ENCODE measurements around the gene LGALS7.

Gene LGALS7

DNA sequence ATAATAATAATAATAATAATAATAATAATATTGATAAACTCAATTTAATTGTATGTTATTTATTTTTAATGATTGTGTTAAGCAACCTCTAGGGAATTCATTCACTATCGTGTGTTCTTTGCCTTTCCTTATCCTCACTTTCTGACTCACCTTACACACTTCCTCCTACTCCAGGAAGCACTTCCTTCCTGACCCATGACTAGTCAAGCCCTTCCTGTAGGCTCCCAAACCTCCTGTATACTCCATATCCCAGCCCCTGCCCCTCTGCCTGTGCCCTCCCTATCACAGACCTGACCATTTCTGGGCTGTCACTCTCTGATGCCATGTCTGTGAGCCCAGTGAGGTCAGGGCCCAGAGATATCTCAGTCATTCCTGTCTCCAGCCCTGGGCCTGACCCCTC, 31.9 kb upstream of the LGALS7 start:
- no peak overlapping the region for H3K9ac ChIP-seq (ENCODE audit: low read length)
- H4K20me1 ChIP-seq (ENCODE audit: insufficient read depth, low read length) = no peaks in the 10 kb centered on the region
- H3K4me2 ChIP-seq (ENCODE audit: low read length) = no peak overlapping the region
- no peaks in the 10 kb centered on the region for H3F3A ChIP-seq (ENCODE audit: insufficient read depth, low read length)
- no peak overlapping the region for H3K4me3 ChIP-seq (ENCODE audit: low read depth, low read length, poor library complexity, severe bottlenecking)
- no peak for TF ChIP-seq EZH2 (IDR thresholded peaks at IDR 0.05; ENCODE audit: borderline replicate concordance, low read length)
- TF ChIP-seq, protein P1, sequence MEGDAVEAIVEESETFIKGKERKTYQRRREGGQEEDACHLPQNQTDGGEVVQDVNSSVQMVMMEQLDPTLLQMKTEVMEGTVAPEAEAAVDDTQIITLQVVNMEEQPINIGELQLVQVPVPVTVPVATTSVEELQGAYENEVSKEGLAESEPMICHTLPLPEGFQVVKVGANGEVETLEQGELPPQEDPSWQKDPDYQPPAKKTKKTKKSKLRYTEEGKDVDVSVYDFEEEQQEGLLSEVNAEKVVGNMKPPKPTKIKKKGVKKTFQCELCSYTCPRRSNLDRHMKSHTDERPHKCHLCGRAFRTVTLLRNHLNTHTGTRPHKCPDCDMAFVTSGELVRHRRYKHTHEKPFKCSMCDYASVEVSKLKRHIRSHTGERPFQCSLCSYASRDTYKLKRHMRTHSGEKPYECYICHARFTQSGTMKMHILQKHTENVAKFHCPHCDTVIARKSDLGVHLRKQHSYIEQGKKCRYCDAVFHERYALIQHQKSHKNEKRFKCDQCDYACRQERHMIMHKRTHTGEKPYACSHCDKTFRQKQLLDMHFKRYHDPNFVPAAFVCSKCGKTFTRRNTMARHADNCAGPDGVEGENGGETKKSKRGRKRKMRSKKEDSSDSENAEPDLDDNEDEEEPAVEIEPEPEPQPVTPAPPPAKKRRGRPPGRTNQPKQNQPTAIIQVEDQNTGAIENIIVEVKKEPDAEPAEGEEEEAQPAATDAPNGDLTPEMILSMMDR (IDR thresholded peaks at IDR 0.05; ENCODE audit: low read length) = no peak
- H3K36me3 ChIP-seq (ENCODE audit: insufficient read depth, low read length) = no peaks in the 10 kb centered on the region
- H3K27ac ChIP-seq (ENCODE audit: low read depth, low read length, poor library complexity, severe bottlenecking) = no peak overlapping the region
- H3K9me2 ChIP-seq (ENCODE audit: low read depth, low read length) = no peaks in the 10 kb centered on the region
- H2AFZ ChIP-seq (ENCODE audit: low read length) = no peak overlapping the region
- no peaks in the 10 kb centered on the region for H3K9me3 ChIP-seq (ENCODE audit: low read length)
- H3K79me2 ChIP-seq (ENCODE audit: insufficient read depth, low read length) = no peaks in the 10 kb centered on the region
- no peaks in the 10 kb centered on the region for H3K4me1 ChIP-seq (ENCODE audit: insufficient read depth, low read length, severe bottlenecking)
- no peaks in the 10 kb centered on the region for H3K27me3 ChIP-seq (ENCODE audit: insufficient read depth, low read length)

DNA sequence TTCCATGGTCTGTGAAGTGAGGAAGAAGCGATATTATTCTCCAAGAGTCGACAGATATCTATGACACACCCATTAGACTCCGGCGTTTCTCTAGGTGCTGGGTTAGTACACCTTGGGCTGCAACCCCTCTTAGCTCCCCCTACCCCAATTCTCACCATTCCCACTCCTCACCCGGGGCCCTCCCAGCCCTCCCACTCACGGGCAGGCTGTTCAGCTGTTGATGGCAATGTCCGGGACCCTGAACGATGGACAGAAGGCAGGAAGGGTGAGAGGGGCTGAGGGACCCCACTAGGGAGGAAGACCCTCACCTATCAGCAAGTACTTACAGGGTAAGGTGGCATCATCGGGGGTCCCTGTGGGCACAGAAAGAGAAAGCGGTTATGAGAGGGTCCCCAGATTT, 30.2 kb upstream of the LGALS7 start:
- H3K27ac ChIP-seq (ENCODE audit: low read depth, low read length, poor library complexity, severe bottlenecking) = no peak overlapping the region
- no peaks in the 10 kb centered on the region for H3K4me1 ChIP-seq (ENCODE audit: insufficient read depth, low read length, severe bottlenecking)
- H3K79me2 ChIP-seq (ENCODE audit: insufficient read depth, low read length) = no peaks in the 10 kb centered on the region
- no peak overlapping the region for H3K9ac ChIP-seq (ENCODE audit: low read length)
- TF ChIP-seq EZH2 (IDR thresholded peaks at IDR 0.05; ENCODE audit: borderline replicate concordance, low read length) = no peak
- TF ChIP-seq, protein P1 (IDR thresholded peaks at IDR 0.05; ENCODE audit: low read length) = no peak
- H3K4me2 ChIP-seq (ENCODE audit: low read length) = no peak overlapping the region
- H3K36me3 ChIP-seq (ENCODE audit: insufficient read depth, low read length) = no peaks in the 10 kb centered on the region
- no peak overlapping the region for H2AFZ ChIP-seq (ENCODE audit: low read length)
- no peaks in the 10 kb centered on the region for H3K9me2 ChIP-seq (ENCODE audit: low read depth, low read length)
- no peaks in the 10 kb centered on the region for H4K20me1 ChIP-seq (ENCODE audit: insufficient read depth, low read length)
- no peaks in the 10 kb centered on the region for H3K27me3 ChIP-seq (ENCODE audit: insufficient read depth, low read length)
- no peaks in the 10 kb centered on the region for H3K9me3 ChIP-seq (ENCODE audit: low read length)
- no peak overlapping the region for H3K4me3 ChIP-seq (ENCODE audit: low read depth, low read length, poor library complexity, severe bottlenecking)
- H3F3A ChIP-seq (ENCODE audit: insufficient read depth, low read length) = no peaks in the 10 kb centered on the region

DNA sequence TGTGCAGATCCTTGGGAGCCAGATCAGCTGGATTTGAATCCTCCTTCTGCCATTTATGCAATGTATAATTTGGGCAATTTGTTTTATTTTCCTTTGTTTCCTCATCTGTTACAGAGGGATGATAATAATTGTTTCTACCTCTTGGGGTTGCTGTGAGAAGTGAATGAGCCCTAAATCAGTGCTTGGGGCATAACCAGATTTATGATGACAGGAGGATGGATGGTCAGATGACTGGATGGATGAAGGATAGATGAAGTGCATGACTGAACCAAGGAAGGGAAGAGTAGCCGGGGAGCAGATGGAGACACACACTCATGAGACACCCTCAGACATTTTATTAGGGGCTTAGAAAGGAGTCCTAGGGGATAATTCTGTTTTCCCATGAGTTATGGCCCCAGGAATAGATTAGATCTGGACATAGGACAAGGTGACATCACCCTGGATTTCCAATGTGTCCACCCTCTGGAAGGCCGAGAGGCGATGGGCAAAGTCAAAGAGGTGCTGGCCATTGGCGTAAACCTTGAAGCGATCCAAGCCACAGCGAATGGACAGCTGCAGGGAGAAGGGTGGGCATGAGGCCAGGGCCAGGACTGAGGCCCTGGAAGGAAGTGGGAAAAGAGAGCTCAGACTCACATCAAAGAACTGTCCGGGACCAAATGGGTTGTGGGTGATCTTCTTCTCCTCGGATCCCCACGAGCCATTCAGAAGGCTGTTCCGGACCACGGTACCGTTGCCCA, 28.2 kb upstream of the LGALS7 start:
- Histone ChIP-seq H3K27ac (ENCODE audit: low read depth, low read length, poor library complexity, severe bottlenecking) (no peak overlapping the region), H3K9ac (ENCODE audit: low read length) (no peak overlapping the region), H3K36me3 (ENCODE audit: insufficient read depth, low read length) (no peaks in the 10 kb centered on the region), H2AFZ (ENCODE audit: low read length) (no peak overlapping the region), H3K4me3 (ENCODE audit: low read depth, low read length, poor library complexity, severe bottlenecking) (no peak overlapping the region), H3F3A (ENCODE audit: insufficient read depth, low read length) (no peaks in the 10 kb centered on the region), H3K27me3 (ENCODE audit: insufficient read depth, low read length) (no peaks in the 10 kb centered on the region), H3K79me2 (ENCODE audit: insufficient read depth, low read length) (no peaks in the 10 kb centered on the region), H3K9me3 (ENCODE audit: low read length) (no peaks in the 10 kb centered on the region), H3K9me2 (ENCODE audit: low read depth, low read length) (no peaks in the 10 kb centered on the region), H3K4me1 (ENCODE audit: insufficient read depth, low read length, severe bottlenecking) (no peaks in the 10 kb centered on the region), H4K20me1 (ENCODE audit: insufficient read depth, low read length) (no peaks in the 10 kb centered on the region), H3K4me2 (ENCODE audit: low read length) (no peak overlapping the region)
- no peak for TF ChIP-seq EZH2 (IDR thresholded peaks at IDR 0.05; ENCODE audit: borderline replicate concordance, low read length)
- TF ChIP-seq, protein P1 (IDR thresholded peaks at IDR 0.05; ENCODE audit: low read length) = no peak

Data from OCI-LY1 (cell line).